Esophagus squamous epithelium (tissue), 4 donors: ENCODE data around the gene STPG1.

ENCODE experiments used
- POLR2A ChIP-seq, 4 donors: fragments of 450-650 bp; IDR thresholded peaks; one replicate each; pipeline ENCODE4 v1.6.1; 2017; ENCODE audit warnings: antibody characterized with exemption in 4 of 4, mild to moderate bottlenecking in 4 of 4, moderate library complexity in 3 of 4
- TF ChIP-seq, protein P1 (sequence below), 6 experiments: fragments of 450-650 bp in 4 of 6; fragments of 200-600 bp in 2 of 6; sonication (generic) in 2 of 6; IDR thresholded peaks; one replicate each; pipeline ENCODE4 v1.5.1; 2016 to 2019; ENCODE audit warnings: antibody characterized with exemption in 6 of 6, mild to moderate bottlenecking in 4 of 6, moderate library complexity in 4 of 6

DNA sequence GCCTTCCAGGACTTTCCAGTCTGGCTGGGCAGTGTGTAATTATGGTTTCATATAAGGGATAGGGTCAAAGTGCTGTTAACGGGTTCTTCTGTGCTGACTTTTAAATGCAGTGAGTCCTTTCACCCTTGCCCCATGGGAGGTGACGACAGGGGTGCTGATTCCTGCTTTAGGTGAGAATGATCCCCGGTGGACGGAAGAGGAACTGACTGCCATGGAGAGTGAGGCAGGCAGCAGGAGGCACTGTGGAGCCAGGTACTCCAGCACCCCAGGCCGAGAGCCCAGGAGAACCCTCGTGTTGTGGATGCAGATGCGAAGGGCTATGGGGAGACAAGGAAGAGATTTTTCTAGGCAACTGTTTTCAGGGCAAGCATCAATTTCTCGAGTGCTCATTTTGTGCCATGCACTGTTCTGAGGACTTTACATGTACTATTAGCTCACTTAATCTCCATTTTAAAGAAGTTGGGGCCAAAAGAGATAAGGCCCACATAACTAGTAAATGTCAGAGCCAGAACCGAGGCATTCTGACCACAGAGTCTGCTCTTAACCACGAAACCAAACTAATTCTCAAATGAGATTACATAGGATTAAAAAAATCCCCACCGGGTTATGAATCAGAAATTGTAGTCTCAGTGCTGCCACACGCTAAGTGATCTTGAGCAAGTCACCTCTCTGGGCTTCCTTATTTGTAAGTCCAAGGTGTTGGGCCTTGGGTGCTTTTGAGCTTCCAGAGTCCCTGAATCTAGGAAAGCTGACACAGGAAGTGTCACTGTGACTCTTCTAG, 28.2 kb downstream of the STPG1 start:
- TF ChIP-seq, protein P1, sequence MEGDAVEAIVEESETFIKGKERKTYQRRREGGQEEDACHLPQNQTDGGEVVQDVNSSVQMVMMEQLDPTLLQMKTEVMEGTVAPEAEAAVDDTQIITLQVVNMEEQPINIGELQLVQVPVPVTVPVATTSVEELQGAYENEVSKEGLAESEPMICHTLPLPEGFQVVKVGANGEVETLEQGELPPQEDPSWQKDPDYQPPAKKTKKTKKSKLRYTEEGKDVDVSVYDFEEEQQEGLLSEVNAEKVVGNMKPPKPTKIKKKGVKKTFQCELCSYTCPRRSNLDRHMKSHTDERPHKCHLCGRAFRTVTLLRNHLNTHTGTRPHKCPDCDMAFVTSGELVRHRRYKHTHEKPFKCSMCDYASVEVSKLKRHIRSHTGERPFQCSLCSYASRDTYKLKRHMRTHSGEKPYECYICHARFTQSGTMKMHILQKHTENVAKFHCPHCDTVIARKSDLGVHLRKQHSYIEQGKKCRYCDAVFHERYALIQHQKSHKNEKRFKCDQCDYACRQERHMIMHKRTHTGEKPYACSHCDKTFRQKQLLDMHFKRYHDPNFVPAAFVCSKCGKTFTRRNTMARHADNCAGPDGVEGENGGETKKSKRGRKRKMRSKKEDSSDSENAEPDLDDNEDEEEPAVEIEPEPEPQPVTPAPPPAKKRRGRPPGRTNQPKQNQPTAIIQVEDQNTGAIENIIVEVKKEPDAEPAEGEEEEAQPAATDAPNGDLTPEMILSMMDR (IDR thresholded peaks at IDR 0.05), result peak in 5 of 6 experiments; percentile 42 to 91 (median 72)
- TF ChIP-seq POLR2A (IDR thresholded peaks at IDR 0.05), result no peak
